HepG2 (cell line): ENCODE data around the gene MTSS2. TPM values are rescaled to one million over a fixed set of nuclear protein-coding genes. Genes with fewer than 3 reads are reported as not detected.

ENCODE experiments used
- CC2D1A ChIP-seq: sonication (generic); formaldehyde crosslinking; IDR thresholded peaks from 2 replicates; pipeline ENCODE4 v1.8.1; 2023; ENCODE audit warnings: mild to moderate bottlenecking, missing genetic modification reagents
- EED ChIP-seq: sonication (generic); formaldehyde crosslinking; IDR thresholded peaks from 2 replicates; pipeline ENCODE4 v1.5.0; 2020; ENCODE audit warnings: mild to moderate bottlenecking, missing genetic modification reagents
- FOXA1 ChIP-seq, 2 experiments: fragments of 450-650 bp in 1 of 2; sonication (generic) in 1 of 2; formaldehyde crosslinking in 1 of 2; IDR thresholded peaks; 2 replicates each; pipeline versions ENCODE4 v1.4.0 to v1.6.1; 2016 to 2020; ENCODE audit warnings: missing genetic modification reagents in 1 of 2
- HNF4G ChIP-seq, 2 experiments: sonication (generic) in 1 of 2; formaldehyde crosslinking in 1 of 2; IDR thresholded peaks; 2 replicates each; pipeline versions ENCODE4 v1.4.0 to v1.6.1; 2011 to 2020; ENCODE audit warnings: borderline replicate concordance in 2 of 2, low read depth in 2 of 2, mild to moderate bottlenecking in 2 of 2, low read length in 1 of 2, missing genetic modification reagents in 1 of 2, moderate library complexity in 1 of 2
- KAT7 ChIP-seq: IDR thresholded peaks from 2 replicates; pipeline ENCODE4 v1.6.1; 2018; ENCODE audit warnings: borderline replicate concordance, missing compliant biosample characterization
- REL ChIP-seq: sonication (generic); formaldehyde crosslinking; conservative IDR thresholded peaks from 2 replicates; pipeline ENCODE4 v1.8.0; 2022; ENCODE audit warnings: mild to moderate bottlenecking, missing genetic modification reagents, moderate library complexity
- SMAD9 ChIP-seq: sonication (generic); formaldehyde crosslinking; IDR thresholded peaks from 2 replicates; pipeline ENCODE4 v1.5.1; 2020; ENCODE audit warnings: mild to moderate bottlenecking, missing genetic modification reagents
- SP5 ChIP-seq: IDR thresholded peaks from 2 replicates; pipeline ENCODE4 v1.6.1; 2016; ENCODE audit warnings: low read depth, borderline replicate concordance
- TAF1 ChIP-seq: sonication (generic); formaldehyde crosslinking; IDR thresholded peaks from 2 replicates; pipeline ENCODE4 v1.4.0; 2020; ENCODE audit warnings: missing genetic modification reagents
- ZBTB3 ChIP-seq: sonication (generic); formaldehyde crosslinking; IDR thresholded peaks from 2 replicates; pipeline ENCODE4 v1.4.0; 2020; ENCODE audit warnings: low read depth, mild to moderate bottlenecking, moderate library complexity, missing genetic modification reagents, borderline replicate concordance
- ZNF563 ChIP-seq: sonication (generic); formaldehyde crosslinking; IDR thresholded peaks from 2 replicates; pipeline ENCODE4 v1.8.0; 2022; ENCODE audit warnings: mild to moderate bottlenecking, moderate library complexity, missing genetic modification reagents
- ZNF768 ChIP-seq: sonication (generic); formaldehyde crosslinking; IDR thresholded peaks from 2 replicates; pipeline ENCODE4 v1.4.0; 2020; ENCODE audit warnings: missing genetic modification reagents
- polyA plus RNA-seq, 8 experiments: library from polyadenylated mRNA; depleted of rRNA in 3 of 8; stranded (reverse) in 7 of 8; unstranded in 1 of 8; fragments of >200 nt; fragmentation: Illumina TruSeq in 4 of 8; extraction: Trizol in 4 of 8; gene quantifications; 2 replicates each; pipeline versions ENCODE4 v1.2.1 to v1.2.3, GENCODE V29; 2011 to 2016; ENCODE audit warnings: low read depth in 4 of 8, missing spikeins in 1 of 8, mixed read lengths in 1 of 8; ENCODE audit not compliant: insufficient read depth in 1 of 8
- total RNA-seq, 5 experiments: library from RNA; depleted of rRNA; stranded (reverse); fragments of >200 nt; fragmentation: Illumina TruSeq; extraction: Trizol; gene quantifications; 2 replicates each; pipeline ENCODE4 v1.2.3, GENCODE V29; 2016; ENCODE audit warnings: low read depth in 1 of 5
- TF ChIP-seq, protein P1 (sequence below): sonication (generic); formaldehyde crosslinking; IDR thresholded peaks from 2 replicates; pipeline ENCODE4 v1.4.0; 2020; ENCODE audit warnings: missing genetic modification reagents, borderline replicate concordance
- TF ChIP-seq, protein P2 (sequence below): sonication (generic); formaldehyde crosslinking; IDR thresholded peaks from 2 replicates; pipeline ENCODE4 v1.4.0; 2020; ENCODE audit warnings: missing genetic modification reagents
- TF ChIP-seq, protein P3 (sequence below): IDR thresholded peaks from 2 replicates; pipeline ENCODE4 v1.6.1; 2018; ENCODE audit warnings: missing genetic modification reagents, mild to moderate bottlenecking, missing compliant biosample characterization
- TF ChIP-seq, protein P4 (sequence below): sonication (generic); formaldehyde crosslinking; IDR thresholded peaks from 2 replicates; pipeline ENCODE4 v1.8.1; 2023; ENCODE audit warnings: missing genetic modification reagents, mild to moderate bottlenecking, borderline replicate concordance

MTSS2 gene
- total and polyA plus RNA-seq, 2 of the 13 experiments (the other 11 are each of a cell fraction or from before 2014, with no cell fraction given), result 132 to 242 TPM

DNA sequence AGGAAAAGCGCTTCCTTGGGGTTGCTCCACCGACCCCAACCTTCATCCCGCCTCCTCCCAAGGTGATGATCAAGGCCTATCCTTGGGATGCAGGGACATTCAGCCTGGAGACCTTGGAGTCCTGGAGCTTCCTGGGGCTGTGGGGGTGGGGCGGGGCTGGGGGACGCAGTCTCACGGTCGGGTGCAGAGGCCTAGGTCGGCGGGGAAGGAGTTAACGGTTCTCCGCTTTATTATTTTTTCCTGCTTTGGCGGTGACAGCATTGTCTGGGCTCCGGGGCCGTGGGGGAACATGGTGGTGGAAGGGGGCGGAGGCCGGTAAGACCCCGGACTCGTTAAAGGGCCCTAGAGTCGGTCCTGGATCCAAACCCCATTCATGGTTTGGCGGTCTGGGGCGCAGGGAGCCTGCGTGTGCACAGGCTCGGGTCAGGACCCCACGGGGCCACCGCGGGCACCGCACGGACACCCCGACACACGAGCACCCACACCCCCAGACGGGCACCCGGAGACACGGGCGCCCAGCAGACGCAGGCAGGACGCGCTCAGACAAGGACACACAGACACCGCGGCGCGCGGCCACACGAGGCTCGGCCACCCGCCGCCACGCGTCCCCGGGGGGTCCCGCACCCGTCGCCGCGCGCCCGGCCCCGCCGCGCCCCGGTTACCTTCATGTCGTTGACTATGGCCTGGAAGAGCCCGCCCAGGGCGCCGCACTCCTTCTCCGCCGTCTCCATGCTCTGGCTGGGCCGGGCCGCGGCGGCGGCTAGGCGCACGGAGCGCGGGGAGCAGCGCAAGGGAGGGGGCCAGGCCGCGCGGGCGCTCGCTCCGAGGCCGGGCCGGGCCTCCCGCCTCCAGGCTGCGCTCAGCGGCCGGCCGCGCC lies 554 bp downstream of the MTSS2 start (continued):
- TF ChIP-seq EED (CRISPR knock-in tag) (0 out of 2 replicates have a peak, but pooled peaks have one; percentile 62), ZBTB3 (CRISPR knock-in tag) (0 out of 2 replicates have a peak, but pooled peaks have one; percentile 8), REL (no peak), TAF1 (CRISPR knock-in tag) (peak; percentile 33), HNF4G (IDR thresholded peaks at IDR 0.05; ENCODE audit: borderline replicate concordance, low read depth, low read length) (no peak), HNF4G (CRISPR knock-in tag; IDR thresholded peaks at IDR 0.05; ENCODE audit: borderline replicate concordance, low read depth) (0 out of 2 replicates have a peak, but pooled peaks have one; percentile 40), ZNF563 (CRISPR knock-in tag) (peak; percentile 57; the same call in 1 of the 2 replicates), ZNF768 (0 out of 2 replicates have a peak, but pooled peaks have one; percentile 56), SMAD9 (no peak), SP5 (CRISPR knock-in tag) (no peak), KAT7 (CRISPR knock-in tag) (0 out of 2 replicates have a peak, but pooled peaks have one; percentile 44), FOXA1 (IDR thresholded peaks at IDR 0.05) (no peak), FOXA1 (CRISPR knock-in tag; IDR thresholded peaks at IDR 0.05) (no peak), CC2D1A (0 out of 2 replicates have a peak, but pooled peaks have one; percentile 40)
- TF ChIP-seq, protein P1, sequence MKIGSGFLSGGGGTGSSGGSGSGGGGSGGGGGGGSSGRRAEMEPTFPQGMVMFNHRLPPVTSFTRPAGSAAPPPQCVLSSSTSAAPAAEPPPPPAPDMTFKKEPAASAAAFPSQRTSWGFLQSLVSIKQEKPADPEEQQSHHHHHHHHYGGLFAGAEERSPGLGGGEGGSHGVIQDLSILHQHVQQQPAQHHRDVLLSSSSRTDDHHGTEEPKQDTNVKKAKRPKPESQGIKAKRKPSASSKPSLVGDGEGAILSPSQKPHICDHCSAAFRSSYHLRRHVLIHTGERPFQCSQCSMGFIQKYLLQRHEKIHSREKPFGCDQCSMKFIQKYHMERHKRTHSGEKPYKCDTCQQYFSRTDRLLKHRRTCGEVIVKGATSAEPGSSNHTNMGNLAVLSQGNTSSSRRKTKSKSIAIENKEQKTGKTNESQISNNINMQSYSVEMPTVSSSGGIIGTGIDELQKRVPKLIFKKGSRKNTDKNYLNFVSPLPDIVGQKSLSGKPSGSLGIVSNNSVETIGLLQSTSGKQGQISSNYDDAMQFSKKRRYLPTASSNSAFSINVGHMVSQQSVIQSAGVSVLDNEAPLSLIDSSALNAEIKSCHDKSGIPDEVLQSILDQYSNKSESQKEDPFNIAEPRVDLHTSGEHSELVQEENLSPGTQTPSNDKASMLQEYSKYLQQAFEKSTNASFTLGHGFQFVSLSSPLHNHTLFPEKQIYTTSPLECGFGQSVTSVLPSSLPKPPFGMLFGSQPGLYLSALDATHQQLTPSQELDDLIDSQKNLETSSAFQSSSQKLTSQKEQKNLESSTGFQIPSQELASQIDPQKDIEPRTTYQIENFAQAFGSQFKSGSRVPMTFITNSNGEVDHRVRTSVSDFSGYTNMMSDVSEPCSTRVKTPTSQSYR, result peak; percentile 12; the same call in 1 of the 2 replicates
- TF ChIP-seq, protein P2, sequence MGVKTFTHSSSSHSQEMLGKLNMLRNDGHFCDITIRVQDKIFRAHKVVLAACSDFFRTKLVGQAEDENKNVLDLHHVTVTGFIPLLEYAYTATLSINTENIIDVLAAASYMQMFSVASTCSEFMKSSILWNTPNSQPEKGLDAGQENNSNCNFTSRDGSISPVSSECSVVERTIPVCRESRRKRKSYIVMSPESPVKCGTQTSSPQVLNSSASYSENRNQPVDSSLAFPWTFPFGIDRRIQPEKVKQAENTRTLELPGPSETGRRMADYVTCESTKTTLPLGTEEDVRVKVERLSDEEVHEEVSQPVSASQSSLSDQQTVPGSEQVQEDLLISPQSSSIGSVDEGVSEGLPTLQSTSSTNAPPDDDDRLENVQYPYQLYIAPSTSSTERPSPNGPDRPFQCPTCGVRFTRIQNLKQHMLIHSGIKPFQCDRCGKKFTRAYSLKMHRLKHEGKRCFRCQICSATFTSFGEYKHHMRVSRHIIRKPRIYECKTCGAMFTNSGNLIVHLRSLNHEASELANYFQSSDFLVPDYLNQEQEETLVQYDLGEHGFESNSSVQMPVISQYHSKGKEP (CRISPR knock-in tag), result 0 out of 2 replicates have a peak, but pooled peaks have one; percentile 37
- TF ChIP-seq, protein P3, sequence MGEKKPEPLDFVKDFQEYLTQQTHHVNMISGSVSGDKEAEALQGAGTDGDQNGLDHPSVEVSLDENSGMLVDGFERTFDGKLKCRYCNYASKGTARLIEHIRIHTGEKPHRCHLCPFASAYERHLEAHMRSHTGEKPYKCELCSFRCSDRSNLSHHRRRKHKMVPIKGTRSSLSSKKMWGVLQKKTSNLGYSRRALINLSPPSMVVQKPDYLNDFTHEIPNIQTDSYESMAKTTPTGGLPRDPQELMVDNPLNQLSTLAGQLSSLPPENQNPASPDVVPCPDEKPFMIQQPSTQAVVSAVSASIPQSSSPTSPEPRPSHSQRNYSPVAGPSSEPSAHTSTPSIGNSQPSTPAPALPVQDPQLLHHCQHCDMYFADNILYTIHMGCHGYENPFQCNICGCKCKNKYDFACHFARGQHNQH (CRISPR knock-in tag), result peak; percentile 31; the same call in 1 of the 2 replicates
- TF ChIP-seq, protein P4, sequence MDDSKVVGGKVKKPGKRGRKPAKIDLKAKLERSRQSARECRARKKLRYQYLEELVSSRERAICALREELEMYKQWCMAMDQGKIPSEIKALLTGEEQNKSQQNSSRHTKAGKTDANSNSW (CRISPR knock-in tag), result 0 out of 2 replicates have a peak, but pooled peaks have one; percentile 42
